Liver (tissue), 3 donors: ENCODE measurements around the gene RALGDS.

Experiments used
- CTCF ChIP-seq: fragments of 150-350 bp; IDR thresholded peaks from 2 replicates; pipeline ENCODE4 v1.5.1; 2017; ENCODE audit warnings: improper control_type of control experiment, low read depth, low read length; ENCODE audit not compliant: missing input control
- RAD21 ChIP-seq, 2 donors: IDR thresholded peaks; 2 replicates each; pipeline ENCODE4 v1.6.1; 2016; ENCODE audit warnings: antibody characterized with exemption in 2 of 2, mild to moderate bottlenecking in 2 of 2
- donor health status: healthy.
- donor health status: healthy.

- TF ChIP-seq CTCF = no peak
- no peak for TF ChIP-seq RAD21 (IDR thresholded peaks at IDR 0.05)
Measured at GRCh38 chr9:133144904-133145851, 24.1 kb upstream of the RALGDS start.
